Erythroblast (primary cell): ENCODE results near the gene SLC6A9.

Experiments used
- GATA1 ChIP-seq: IDR thresholded peaks from 2 replicates; pipeline ENCODE4 v1.6.1; 2011; ENCODE audit warnings: low read depth, mild to moderate bottlenecking, control low read depth, low read length, moderate library complexity
- POLR2A ChIP-seq: IDR thresholded peaks from 2 replicates; pipeline ENCODE4 v1.6.1; 2011; ENCODE audit warnings: mild to moderate bottlenecking, low read length

DNA sequence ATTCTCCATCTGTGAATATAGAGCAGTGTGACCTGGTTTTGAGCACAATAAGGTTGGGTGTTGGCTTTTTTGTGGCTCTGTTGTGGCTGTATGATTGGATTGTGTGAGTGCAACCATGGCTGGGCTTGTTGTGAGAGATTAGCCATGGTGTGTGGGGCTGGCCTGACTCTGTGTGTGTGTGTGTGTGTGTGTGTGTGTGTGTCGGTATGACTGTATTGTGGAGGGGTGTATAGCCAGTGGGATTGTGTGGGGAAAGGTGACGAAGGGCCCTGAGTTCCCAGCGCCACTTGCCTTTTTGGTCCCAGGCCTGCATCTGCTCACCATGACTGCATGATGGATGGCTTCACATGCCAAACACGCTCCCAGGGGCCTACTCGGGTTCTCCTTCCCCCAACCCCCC is 5.9 kb upstream of the SLC6A9 start:
- TF ChIP-seq POLR2A (no peak), GATA1 (no peak)
